ENCODE measurements around the gene TRAPPC12. TPM values are rescaled to one million over a fixed set of nuclear protein-coding genes. Genes with fewer than 3 reads are reported as not detected.

The TRAPPC12 gene
- total and polyA plus RNA-seq, 9 donors, result 64.1 to 143 (median 81.4) TPM

GRCh38 chr2:3434654-3435053, 55.2 kb downstream of the TRAPPC12 start:
- H3K27ac ChIP-seq, result no peak overlapping the region
- intact Hi-C loops (cut with DNase I), result no loop called here

DNA sequence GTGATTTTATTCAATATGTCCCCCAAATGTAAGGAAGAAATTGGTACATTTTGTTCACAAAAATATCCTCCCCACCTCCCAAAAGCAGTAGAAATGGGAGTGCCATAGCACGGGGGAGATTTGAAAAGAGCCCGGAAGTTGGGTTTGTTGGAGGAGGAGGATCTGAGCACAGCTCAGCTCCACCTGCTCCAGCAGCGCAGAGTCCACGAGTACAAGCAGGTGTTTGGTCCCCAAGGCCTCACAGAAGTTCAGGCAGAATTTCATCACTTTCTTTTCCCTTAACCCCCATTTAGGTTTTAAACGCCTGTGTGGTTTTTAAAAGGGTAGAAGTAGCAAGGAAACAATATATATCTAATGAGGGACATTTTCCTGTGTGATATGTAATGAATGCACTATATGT, 56.0 kb downstream of the TRAPPC12 start:
- intact Hi-C loops (cut with DNase I), result no loop called here
- H3K4me3 ChIP-seq, result no peak overlapping the region
- no peaks in the 10 kb centered on the region for H3K27me3 ChIP-seq
- TF ChIP-seq CTCF (IDR thresholded peaks at IDR 0.05), result no peak
- 71 to 82% (median 75%) methylated on average over 5 of the region's 5 CpGs for WGBS, 3 donors
- no peak overlapping the region for H3K27ac ChIP-seq
- H3K4me1 ChIP-seq (ENCODE audit: insufficient read depth), result no peaks in the 10 kb centered on the region
- no peaks in the 10 kb centered on the region for H3K36me3 ChIP-seq
- H3K9me3 ChIP-seq, result no peaks in the 10 kb centered on the region
- DNase-seq, result no peak

More at GRCh38 chr2:3434654-3435053, 55.2 kb downstream of the TRAPPC12 start:
- H3K9me3 ChIP-seq, result no peaks in the 10 kb centered on the region
- no peaks in the 10 kb centered on the region for H3K4me1 ChIP-seq (ENCODE audit: insufficient read depth)
- no peaks in the 10 kb centered on the region for H3K36me3 ChIP-seq
- WGBS, 3 donors, result 87 to 92% (median 89%) methylated on average over 11 of the region's 11 CpGs
- no peak for TF ChIP-seq POLR2A (IDR thresholded peaks at IDR 0.05)
- TF ChIP-seq EP300 (IDR thresholded peaks at IDR 0.05), result no peak
- TF ChIP-seq CTCF (IDR thresholded peaks at IDR 0.05), result no peak
- DNase-seq, result no peak
- H3K4me3 ChIP-seq, result no peak overlapping the region
- no peaks in the 10 kb centered on the region for H3K27me3 ChIP-seq

- H3K27me3 ChIP-seq, result no peaks in the 10 kb centered on the region
- TF ChIP-seq POLR2A (IDR thresholded peaks at IDR 0.05) (no peak), EP300 (IDR thresholded peaks at IDR 0.05) (no peak), CTCF (IDR thresholded peaks at IDR 0.05) (no peak)
These were observed 61.0 kb downstream of the TRAPPC12 start for GRCh38 chr2:3440477-3440876.

GRCh38 chr2:3441465-3441864, 62.0 kb downstream of the TRAPPC12 start:
- intact Hi-C loops (cut with DNase I), result no loop called here
- Histone ChIP-seq H3K27ac (no peak overlapping the region), H3K4me3 (no peak overlapping the region), H3K36me3 (no peaks in the 10 kb centered on the region), H3K4me1 (ENCODE audit: insufficient read depth) (no peaks in the 10 kb centered on the region), H3K9me3 (no peaks in the 10 kb centered on the region), H3K27me3 (no peaks in the 10 kb centered on the region)
- no peak for DNase-seq
- TF ChIP-seq POLR2A (IDR thresholded peaks at IDR 0.05), result no peak

More at GRCh38 chr2:3440477-3440876, 61.0 kb downstream of the TRAPPC12 start:
- Histone ChIP-seq H3K4me3 (no peak overlapping the region), H3K36me3 (no peaks in the 10 kb centered on the region), H3K9me3 (no peaks in the 10 kb centered on the region), H3K4me1 (ENCODE audit: insufficient read depth) (no peaks in the 10 kb centered on the region), H3K27ac (no peak overlapping the region)
- intact Hi-C loops (cut with DNase I), result no loop called here
- WGBS, 3 donors, result 29 to 37% (median 35%) methylated on average over 2 of the region's 2 CpGs
- DNase-seq, result no peak

DNA sequence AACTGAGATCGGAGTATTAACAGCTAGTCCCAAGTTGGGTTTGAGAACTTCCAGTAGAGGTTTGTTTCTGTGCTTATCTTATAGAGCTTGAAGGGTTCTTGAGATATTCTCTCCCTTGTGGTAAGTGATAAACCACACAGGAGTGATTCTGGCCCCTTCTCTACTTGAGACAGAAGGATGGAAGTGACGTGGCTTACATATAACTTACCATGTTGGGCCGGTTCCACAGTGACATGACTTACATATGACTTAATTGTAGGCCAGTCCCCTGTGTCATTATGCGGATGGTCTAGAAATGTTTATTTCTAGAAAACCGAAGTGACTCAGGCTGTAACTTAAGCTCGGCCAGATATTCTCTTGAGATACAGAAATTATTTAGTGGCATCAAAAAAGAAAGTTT, 62.7 kb downstream of the TRAPPC12 start:
- Histone ChIP-seq H3K4me1 (ENCODE audit: insufficient read depth) (no peaks in the 10 kb centered on the region), H3K27ac (no peak overlapping the region), H3K36me3 (no peaks in the 10 kb centered on the region), H3K27me3 (no peaks in the 10 kb centered on the region), H3K4me3 (no peak overlapping the region), H3K9me3 (no peaks in the 10 kb centered on the region)
- no peak for DNase-seq
- TF ChIP-seq EP300 (IDR thresholded peaks at IDR 0.05) (no peak), CTCF (IDR thresholded peaks at IDR 0.05) (no peak), POLR2A (IDR thresholded peaks at IDR 0.05) (no peak)
- 94 to 95% (median 95%) methylated on average over 6 of the region's 6 CpGs for WGBS, 3 donors
- intact Hi-C loops (cut with DNase I), result no loop called here
